ENCODE measurements around the gene PDE6B.

Gene PDE6B

GRCh38 chr4:675980-676870 lies 50.9 kb downstream of the PDE6B start:
- H3K4me3 ChIP-seq (ENCODE audit: low read length), result no peak overlapping the region
- no peak for TF ChIP-seq CTCF (IDR thresholded peaks at IDR 0.05; ENCODE audit: insufficient read depth, low read depth, low read length, missing control alignments)
- DNase-seq (ENCODE audit: low read depth), result no peak

GRCh38 chr4:676871-677235 lies 51.5 kb downstream of the PDE6B start:
- DNase-seq (ENCODE audit: low read depth), result no peak
- no peak overlapping the region for H3K4me3 ChIP-seq (ENCODE audit: low read length)
- TF ChIP-seq CTCF (IDR thresholded peaks at IDR 0.05; ENCODE audit: insufficient read depth, low read depth, low read length, missing control alignments), result no peak

GRCh38 chr4:677431-678293 lies 52.3 kb downstream of the PDE6B start:
- no peak for TF ChIP-seq CTCF (IDR thresholded peaks at IDR 0.05; ENCODE audit: insufficient read depth, low read depth, low read length, missing control alignments)
- no peak overlapping the region for H3K4me3 ChIP-seq (ENCODE audit: low read length)
- peak; percentile 94 for DNase-seq (ENCODE audit: low read depth)

GRCh38 chr4:678331-679103 lies 53.1 kb downstream of the PDE6B start:
- no peak for TF ChIP-seq CTCF (IDR thresholded peaks at IDR 0.05; ENCODE audit: insufficient read depth, low read depth, low read length, missing control alignments)
- no peak overlapping the region for H3K4me3 ChIP-seq (ENCODE audit: low read length)
- no peak for DNase-seq (ENCODE audit: low read depth)

GRCh38 chr4:679104-679481 lies 53.7 kb downstream of the PDE6B start:
- H3K4me3 ChIP-seq (ENCODE audit: low read length), result no peak overlapping the region
- DNase-seq (ENCODE audit: low read depth), result no peak
- no peak for TF ChIP-seq CTCF (IDR thresholded peaks at IDR 0.05; ENCODE audit: insufficient read depth, low read depth, low read length, missing control alignments)

- TF ChIP-seq CTCF (IDR thresholded peaks at IDR 0.05; ENCODE audit: insufficient read depth, low read depth, low read length, missing control alignments), result no peak
Measured at GRCh38 chr4:679629-680028, 54.3 kb downstream of the PDE6B start.

More at GRCh38 chr4:679629-680028, 54.3 kb downstream of the PDE6B start:
- no peak for DNase-seq (ENCODE audit: low read depth)
- H3K4me3 ChIP-seq (ENCODE audit: low read length), result no peak overlapping the region

Measured in epithelial cell of esophagus (primary cell).